GM18858 (cell line): Measurements from ENCODE around the gene FOXE3.

Source experiments
- ATAC-seq: cut with Tn5 transposase; IDR thresholded peaks from one replicate; pipeline ENCODE4 v1.9.1; 2021; ENCODE audit not compliant: unreplicated experiment

The FOXE3 gene

DNA sequence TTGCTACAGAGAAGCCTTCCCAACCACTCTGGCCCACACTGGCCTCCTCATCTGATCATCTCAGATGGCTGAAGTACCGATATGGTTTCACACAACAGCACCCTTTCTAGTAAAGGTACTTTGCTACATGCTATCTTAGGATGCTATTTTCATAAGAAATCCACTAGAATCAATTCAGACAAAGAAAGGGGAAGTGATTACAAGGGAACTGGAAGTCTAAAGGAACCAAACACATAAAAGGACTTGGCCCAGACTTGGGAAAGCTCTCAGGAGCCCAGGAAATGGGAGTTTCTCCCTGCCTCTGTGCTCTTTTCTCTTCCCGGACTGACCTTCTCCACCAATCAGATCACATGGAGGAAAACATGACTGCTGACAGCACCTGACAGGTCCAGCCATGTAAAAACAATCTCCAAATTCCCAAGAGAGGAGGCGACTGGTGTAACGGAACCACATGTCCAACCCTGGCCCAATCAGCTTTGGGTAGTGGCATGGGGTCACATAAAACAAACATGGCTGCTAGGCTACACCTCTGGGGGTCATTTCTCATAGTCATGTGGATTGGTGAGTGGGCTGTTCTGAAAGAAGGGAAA, 12.7 kb upstream of the FOXE3 start:
- ATAC-seq, result no peak

DNA sequence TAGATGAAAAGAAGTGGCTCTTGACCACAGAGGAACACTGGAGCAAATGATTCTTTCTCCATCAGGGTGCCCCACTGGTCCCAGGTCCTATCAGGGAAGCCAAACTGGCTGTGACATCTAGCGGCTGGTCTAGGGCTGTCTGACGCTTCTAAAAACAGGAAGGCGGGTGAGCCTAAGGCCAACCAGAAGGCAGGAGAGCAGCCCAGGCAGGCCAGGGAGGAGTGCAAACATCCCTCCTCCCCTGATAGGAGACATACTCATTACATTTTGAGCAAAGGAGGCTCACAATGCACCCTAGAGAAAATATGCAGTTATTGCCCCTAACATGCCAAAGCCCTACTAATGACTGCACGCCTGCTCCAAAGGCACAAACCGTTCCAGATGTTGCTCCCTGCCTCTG, 10.4 kb upstream of the FOXE3 start:
- ATAC-seq, result no peak

DNA sequence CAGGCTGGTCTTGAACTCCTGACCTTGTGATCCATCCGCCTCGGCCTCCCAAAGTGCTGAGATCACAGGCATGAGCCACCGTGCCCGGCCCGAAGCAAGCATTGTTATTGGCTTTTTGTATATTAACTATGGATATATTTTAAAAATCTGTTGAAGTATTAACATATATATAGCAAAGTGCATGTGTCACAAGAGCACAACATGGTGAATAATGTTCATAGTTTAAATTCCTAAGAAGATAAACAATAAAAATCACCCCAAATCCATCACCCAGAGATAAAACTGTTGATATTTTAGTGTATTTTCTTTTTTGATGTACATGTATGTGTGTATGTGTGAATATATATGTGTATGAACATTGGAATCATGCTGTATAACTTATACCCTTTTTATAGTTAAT, 9.1 kb upstream of the FOXE3 start:
- no peak for ATAC-seq

DNA sequence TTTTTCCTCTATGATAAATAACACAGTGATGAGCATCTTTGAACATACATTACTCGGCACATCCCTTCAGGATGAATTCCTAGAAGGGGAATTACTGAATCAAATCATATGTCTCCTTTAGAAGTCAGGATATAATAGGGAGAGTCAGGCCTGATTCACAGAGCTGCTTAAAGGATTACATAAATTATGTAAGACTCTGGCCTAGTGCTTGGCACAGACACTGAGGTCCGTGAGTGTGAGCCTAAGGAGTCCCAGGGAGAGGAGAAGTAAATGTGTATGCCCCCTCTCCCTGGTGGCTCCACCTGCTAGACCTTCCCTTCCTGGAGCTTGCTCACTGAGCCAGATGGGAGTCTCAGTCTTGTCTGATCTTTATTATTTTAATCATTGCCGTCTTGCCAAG, 8.6 kb upstream of the FOXE3 start:
- no peak for ATAC-seq

DNA sequence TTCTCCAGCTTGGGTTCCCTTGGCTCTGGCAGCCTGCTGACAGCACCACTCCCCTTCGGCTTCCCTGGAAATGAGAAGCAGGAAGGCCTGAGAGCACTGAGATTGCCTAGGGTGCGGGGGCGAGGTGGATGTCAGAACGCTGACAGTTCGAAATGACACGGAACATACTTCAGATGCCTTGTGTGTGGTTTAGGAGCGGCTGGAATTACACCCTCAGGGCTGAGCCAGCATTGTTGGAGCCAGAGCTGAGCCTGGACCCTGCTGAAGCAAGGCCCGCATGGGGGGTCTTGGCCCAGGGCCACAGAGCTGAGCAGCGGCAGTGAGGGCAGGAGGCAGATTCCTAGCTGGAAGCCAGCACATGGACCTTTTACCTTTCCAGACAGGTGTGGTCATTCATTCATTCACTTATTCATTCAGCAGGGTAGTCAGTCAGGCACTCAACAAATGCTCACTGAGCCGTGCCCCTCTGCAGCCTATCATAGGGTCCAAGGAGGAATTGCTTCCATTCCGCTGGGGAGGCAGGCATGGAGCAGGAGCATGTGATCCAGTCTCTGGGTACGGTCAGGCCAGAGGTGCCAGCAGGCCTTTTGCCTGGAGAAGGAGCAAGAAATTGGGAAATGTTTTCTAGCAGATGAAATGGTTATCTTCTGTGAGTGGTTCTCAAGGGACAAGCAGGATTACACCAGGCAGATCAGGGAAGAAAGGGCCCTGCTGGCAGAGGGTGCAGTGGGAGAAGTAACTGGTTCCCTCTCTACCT, 6.6 kb upstream of the FOXE3 start:
- no peak for ATAC-seq

DNA sequence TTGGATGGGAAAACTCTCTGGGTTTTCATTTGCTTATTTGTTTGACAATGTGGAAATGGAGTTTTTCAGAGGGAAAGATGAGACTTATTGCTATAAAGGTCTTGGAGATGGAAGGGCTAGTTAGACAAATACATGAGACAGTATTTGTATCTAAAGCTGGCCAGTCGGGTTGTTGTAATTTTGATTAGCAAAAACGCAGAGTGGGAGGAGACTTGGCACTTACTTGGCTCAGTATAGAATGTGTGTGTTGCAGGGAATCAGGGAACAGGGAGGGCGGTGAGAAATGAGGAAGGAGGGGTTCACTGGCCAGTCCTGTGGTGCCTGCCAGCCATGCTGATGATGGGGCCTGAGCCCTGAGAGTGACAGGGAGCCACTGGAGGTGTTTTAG, 6.0 kb upstream of the FOXE3 start:
- ATAC-seq, result no peak

DNA sequence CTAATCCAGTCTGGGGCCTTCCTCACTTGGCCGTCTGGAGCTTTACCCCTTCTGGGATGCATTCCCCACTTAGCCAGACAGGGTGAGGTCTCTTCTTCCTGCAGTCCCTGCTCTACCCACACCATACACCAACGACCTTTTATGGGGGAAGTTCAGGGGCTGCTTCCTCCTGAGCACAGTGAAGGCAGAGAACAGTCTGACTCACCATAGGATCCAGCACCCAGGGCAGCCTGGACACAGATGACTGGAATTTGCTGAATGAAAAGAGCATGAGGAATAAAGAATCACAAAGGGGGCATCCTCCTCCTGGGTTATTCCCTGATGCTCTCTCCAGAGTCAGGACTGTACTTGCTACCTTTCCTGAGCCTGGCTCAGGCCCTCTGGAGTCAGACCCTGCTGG, 4.6 kb upstream of the FOXE3 start:
- ATAC-seq, result no peak

DNA sequence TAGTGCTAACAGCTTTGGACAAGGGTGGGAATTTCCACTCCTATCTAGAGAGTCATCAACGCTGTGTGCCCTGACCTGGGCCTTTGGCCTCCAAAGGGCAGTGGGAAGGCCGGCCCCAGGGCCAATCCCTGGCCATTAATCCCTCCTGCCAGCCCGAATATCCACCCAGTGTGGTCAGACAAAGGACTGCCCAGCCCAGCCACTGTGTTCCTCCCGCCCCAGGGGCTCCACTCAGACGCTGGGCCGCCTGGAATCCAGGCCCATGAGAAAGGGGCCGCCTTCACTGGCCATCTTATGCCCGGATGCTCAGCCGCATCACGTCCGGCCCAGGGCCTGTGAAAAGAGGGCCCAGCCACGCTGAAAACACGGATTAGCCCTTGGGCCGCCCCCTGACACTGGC, 3.6 kb upstream of the FOXE3 start:
- no peak for ATAC-seq

DNA sequence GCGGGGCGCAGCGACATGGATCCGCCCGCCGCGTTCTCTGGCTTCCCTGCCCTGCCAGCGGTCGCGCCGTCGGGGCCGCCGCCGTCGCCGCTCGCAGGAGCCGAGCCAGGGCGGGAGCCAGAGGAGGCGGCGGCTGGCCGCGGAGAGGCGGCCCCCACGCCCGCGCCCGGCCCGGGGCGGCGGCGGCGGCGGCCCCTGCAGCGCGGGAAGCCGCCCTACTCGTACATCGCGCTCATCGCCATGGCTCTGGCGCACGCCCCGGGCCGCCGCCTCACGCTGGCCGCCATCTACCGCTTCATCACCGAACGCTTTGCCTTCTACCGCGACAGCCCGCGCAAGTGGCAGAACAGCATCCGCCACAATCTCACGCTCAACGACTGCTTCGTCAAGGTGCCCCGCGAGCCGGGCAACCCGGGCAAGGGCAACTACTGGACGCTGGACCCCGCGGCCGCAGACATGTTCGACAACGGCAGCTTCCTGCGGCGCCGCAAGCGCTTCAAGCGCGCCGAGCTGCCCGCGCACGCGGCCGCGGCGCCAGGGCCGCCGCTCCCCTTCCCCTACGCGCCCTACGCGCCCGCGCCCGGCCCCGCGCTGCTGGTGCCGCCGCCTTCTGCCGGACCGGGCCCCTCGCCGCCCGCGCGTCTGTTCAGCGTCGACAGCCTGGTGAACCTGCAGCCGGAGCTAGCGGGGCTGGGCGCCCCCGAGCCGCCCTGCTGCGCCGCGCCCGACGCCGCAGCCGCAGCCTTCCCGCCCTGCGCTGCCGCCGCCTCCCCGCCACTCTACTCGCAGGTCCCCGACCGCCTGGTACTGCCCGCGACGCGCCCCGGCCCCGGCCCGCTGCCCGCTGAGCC, 459 bp downstream of the FOXE3 start:
- ATAC-seq, result no peak

DNA sequence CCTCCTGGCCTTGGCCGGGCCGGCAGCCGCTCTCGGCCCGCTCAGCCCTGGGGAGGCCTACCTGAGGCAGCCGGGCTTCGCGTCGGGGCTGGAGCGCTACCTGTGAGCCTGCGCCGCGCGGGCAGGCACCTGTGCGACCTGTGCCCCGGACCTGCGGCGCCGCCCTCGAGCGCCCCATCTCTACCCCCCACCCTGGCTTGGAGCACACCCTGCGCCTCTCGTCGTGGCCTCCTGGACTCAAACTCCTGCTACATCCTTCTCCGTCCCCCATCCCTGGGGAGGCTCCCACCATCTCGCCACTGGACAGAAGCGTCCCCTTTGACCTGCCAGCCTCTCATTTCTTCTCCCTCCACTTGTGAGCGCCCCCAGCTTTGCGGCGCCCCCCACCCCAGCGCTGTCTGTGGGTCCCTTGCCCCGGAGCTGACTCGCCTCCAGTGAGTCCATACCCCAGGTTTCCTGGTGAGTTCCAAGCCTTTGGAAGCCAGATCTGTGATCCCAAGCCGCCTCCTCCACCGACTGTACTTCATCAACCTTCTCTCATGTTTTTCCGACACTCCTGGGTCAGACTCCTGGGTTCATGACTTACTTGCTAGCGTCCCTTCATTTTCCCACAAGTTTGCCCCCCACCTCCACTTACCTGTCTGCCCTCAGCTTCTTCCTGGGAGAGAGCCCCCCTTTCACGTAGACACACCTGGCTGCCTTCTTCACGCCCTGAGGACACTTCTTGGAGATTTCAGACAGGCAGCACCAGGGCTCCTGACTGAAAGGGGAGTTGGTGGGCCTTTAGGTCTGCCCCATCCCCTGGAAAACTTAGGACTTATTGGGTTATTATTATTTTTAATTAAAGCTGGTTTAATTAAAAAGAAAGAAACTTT, 1.3 kb downstream of the FOXE3 start:
- ATAC-seq, result no peak

DNA sequence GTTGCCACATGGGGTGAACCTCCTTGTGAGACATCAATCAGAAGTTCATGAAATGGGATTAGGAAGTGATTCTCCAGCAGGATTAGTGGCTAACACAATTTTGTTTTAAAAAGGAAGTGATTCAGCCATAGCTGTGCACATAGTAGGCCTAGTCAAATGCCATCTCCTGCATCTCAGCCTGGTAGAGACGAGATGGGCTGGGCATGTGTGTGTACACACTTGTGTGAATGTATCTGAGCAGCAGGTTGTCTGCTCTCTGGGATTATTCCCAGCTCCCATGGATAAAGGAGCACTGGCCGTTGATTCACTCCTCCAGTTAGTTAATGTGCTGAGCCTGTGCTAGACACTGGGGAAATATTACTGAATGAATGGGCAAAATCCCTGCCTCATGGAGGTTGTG, 2.0 kb downstream of the FOXE3 start:
- no peak for ATAC-seq

DNA sequence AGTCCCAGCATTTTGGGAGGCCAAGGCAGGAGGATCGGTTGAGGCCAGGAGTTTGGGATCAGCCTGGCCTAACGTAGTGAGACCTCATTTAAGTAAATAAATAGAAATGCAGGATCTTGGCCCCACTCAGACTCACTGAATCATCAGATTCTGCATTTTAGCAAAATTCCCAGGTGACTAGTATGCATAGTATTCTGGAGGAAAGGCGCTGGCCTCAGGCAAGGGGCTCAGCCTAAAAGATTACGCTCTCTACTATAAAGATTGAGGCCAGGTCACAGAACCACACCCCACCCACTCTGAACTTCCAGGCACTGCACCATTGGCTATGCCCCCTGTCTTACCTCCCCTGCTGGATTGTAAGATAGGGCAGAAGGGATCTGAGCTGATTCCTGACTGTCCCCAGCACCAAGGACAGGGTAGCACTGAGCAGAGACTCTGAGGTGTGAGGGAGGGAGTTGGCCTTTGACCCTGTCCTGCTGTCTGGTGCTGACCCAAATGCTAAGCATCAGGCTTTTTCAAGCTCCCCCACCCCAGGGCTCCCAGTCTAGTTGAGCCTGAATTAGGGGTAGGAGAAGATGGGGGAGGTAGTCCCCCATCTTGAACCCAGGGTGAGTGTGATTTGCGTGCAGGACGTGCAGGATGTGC, 2.7 kb downstream of the FOXE3 start:
- ATAC-seq, result no peak

DNA sequence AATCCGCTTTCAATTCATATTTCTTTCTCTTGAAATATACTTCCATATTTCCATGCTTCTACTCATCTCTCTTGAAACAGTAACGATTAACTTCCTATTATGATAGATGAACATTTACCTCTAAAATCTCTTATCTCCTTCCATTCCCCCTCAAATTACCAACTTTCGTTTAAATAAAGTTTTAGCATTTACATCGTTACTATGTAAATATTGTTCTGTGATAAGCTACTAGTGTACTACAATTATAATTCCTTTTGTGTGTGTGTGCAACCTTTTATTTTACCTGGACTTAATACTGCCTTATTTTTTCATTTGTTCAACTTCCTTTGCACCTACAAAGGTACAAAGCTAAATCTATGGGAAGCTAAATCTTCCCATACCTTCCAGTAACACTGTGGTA, 4.5 kb downstream of the FOXE3 start:
- no peak for ATAC-seq

DNA sequence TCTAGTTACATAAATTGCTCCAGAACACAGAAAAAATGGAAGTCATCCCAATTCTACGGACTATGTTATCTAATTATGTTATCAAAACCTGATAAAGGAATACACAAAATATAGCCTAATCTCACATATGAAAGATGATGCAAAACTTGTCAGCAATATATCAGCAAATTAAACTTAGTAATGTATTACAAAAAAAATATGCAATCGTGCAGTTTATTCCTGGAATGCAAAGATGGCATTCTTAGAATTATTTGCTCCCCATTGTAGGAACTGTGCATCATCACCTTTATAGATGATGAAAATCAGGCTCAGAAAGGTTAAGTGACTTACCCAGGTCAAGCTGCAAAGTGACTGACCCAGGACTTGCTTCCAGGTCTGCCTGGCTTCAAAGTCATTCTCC, 7.8 kb downstream of the FOXE3 start:
- ATAC-seq, result no peak

DNA sequence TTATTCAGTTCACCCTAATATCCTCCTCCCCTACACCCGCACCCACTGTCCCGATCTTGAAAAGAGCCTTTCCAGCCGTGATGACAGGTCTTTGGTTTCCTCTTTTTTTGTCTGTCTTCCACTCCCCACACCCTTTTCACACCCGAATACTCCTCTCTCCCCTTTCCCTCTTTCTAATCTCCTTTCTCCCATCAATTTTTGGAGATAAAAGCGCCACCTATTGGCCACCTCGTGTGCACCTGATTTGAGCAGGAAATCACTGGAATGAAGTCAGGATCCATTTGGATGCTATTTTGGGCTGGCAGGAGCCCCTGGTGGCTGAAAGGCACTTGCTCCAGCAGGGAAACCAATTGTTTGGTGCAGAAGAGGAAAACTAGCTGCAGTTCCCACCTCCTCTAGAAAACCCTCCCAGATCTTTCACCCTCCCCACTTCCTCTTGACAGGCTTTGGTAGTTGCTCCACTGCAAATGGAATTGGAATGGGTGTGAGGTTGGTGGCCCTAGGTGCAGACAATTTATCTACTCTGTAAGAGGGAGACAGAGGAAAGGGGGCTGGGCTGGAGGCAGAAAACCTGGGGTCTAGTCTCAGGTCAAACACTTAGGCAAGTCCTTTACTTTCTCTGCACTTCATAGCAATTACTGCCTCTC, 8.4 kb downstream of the FOXE3 start:
- no peak for ATAC-seq

DNA sequence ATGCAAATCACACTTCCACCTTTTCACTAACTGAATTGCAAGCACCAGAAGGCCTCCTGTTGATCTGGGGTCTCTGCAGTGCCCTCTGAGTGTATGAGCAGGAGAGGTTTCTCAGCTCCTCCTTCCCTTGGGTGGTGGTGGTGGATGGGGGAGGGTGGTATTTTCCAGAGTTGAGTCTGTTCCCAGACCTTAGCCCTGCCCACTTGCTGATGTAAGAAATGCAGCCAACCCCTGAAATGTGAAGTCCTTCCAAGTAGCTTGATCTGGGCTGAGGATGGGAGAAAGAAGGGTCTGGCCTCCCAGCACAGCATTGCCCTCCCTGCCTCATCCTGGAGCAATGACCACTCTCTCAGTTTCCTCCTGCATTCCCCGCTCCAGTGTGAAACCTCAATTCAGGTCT, 15.4 kb downstream of the FOXE3 start:
- no peak for ATAC-seq

DNA sequence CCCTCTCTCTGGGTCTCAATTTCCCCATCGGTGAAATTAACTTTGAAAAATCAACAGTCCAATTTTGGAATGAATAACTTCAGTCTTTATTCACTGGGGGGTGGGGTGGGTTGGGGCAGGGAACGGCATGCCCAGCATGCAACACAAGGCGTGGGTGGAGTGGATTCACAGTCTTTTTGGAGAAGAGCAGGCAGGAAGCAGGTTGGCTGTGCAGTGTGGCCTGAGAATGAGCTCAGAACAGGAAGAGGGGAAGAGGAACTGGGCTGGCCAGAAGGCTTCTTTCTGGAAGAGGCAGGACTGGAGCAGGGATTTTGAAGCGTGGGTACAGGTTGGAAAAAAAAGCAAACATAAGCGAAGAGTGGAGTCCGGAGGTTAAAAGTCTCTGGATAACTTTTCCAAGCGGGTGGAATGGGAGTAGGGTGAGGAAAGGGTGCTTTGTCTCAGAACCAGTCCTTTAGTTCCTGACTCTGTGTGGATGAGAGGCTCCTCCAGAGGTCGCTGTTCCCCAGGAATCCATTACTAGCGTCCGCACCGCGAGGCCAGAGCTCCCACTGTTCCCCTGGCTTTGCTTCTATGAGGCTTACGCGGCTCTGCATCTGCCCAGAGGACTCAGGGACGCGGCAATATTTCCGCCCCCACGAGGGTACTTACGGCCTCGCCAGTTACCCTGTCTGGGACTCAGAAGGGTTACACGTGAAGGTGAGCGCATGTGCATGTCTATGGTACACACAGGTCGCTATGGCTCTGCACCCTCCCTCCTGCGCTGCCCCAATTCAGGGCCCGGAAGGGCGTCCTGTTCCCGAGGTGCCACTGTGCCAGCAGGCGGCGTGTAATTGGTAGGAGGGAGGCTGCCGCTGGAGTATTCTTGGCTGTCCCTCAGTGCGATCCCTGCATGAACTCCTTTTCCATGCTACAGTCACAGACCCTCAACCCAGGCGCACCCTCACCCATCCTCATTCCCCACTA, 16.3 kb downstream of the FOXE3 start:
- ATAC-seq, result peak; percentile 35

DNA sequence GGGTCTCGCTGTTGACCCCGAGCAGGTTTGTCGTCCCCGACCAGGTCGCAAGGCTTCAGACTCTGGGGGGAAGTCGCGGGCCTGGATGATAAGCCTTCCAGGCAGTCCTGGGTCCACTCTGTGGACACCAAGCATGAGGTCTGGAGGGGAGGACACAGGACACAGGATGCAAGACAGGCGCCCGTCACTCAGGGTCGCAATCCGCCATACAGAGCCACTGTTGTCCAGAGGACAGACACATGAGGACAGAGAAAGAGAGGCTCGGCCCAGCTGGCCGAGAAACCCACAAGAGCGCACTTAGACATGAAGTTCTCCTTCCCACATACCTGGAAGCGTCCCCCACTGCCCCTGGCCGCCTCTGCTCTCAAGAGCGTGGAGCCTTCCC, 16.9 kb downstream of the FOXE3 start:
- no peak for ATAC-seq

DNA sequence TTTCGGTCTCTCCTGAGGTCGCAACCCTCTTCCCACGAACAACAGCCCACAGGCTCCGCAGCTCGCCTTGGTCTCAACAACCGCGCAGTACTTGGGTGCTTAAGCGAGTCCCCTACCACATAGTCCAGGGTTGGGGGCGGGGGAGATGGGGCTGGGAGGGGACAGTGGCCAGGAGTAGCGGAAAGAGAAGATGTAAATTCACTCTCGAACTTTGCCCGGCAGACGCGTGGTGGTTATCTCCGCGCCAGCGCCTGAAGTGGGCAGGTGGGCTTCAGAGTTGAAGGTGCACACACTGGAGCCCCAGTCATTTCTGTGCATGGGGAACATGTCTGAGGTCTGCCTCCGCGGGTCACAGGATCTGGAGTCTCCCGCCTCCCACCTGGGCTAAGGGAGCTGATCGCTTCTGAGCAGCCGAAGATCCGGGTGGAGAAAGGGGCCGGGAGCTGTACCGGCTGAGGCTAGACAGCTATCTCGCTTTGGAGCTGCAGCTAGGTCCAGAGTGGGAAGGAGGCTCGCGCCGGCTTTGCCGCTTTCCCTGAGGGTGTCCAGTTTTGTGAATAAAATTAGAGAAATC, 17.5 kb downstream of the FOXE3 start:
- no peak for ATAC-seq
